ENCODE data around the gene DDX51. TPM values are rescaled to one million over a fixed set of nuclear protein-coding genes. Genes with fewer than 3 reads are reported as not detected.

DDX51 gene
- total and polyA plus RNA-seq, 2 experiments from 2014 or later: 12.4 to 18.3 TPM

GRCh38 chr12:132140501-132140900 is 3.6 kb downstream of the DDX51 start (continued):
- no peak for TF ChIP-seq REST (IDR thresholded peaks at IDR 0.05; ENCODE audit: unreplicated experiment)
- no peak for TF ChIP-seq ZNF114 (CRISPR knock-in tag; IDR thresholded peaks at IDR 0.05)
- no peak for TF ChIP-seq EZH2 (IDR thresholded peaks at IDR 0.05; ENCODE audit: low read depth, unreplicated experiment)
- no peak for TF ChIP-seq POLR2AphosphoS5 (IDR thresholded peaks at IDR 0.05; ENCODE audit: low read depth)

- H3F3A ChIP-seq (replicated peaks; ENCODE audit: low read depth): 0 out of 2 replicates have a peak, but pooled peaks cover 3% of the 10 kb centered on the region
- Mint-ChIP-seq H3K36me3 (ENCODE audit: low read depth) (peaks cover 52% of the 10 kb centered on the region), H3K27me3 (ENCODE audit: insufficient read depth, low read depth, poor library complexity) (peaks cover 33% of the 10 kb centered on the region), H3K27ac (no peak overlapping the region), H3K4me3 (no peak overlapping the region), H3K9me3 (peaks cover 9% of the 10 kb centered on the region), H3K4me1 (peaks cover 5% of the 10 kb centered on the region)
- 0 out of 2 replicates have a peak, but pooled peaks cover 1% of the 10 kb centered on the region for H3K4me1 ChIP-seq (ENCODE audit: insufficient read depth)
- H3K79me2 ChIP-seq (replicated peaks; ENCODE audit: insufficient read depth): peaks cover 18% of the 10 kb centered on the region
- H3K27ac ChIP-seq (ENCODE audit: low read depth): no peak overlapping the region
- no peak for ATAC-seq
- H3K4me2 ChIP-seq: no peak overlapping the region
- H3K4me3 ChIP-seq: no peak overlapping the region
- no peak for DNase-seq (ENCODE audit: low spot score)
- no peaks in the 10 kb centered on the region for H3K27me3 ChIP-seq (ENCODE audit: insufficient read depth)
- no peak overlapping the region for H2AFZ ChIP-seq
- no peaks in the 10 kb centered on the region for H3K36me3 ChIP-seq (ENCODE audit: insufficient read depth)
- H3K9me2 ChIP-seq (ENCODE audit: insufficient read depth): no peaks in the 10 kb centered on the region
- H4K20me1 ChIP-seq (replicated peaks; ENCODE audit: insufficient read depth): no peaks in the 10 kb centered on the region; the same call in none of the 2 replicates
- TF ChIP-seq EZH2phosphoT487 (IDR thresholded peaks at IDR 0.05; ENCODE audit: unreplicated experiment): no peak
- no peak for TF ChIP-seq ZNF114 (CRISPR knock-in tag; IDR thresholded peaks at IDR 0.05)
- TF ChIP-seq JUNB (IDR thresholded peaks at IDR 0.05; ENCODE audit: unreplicated experiment): no peak
- no peak for TF ChIP-seq REST (IDR thresholded peaks at IDR 0.05; ENCODE audit: unreplicated experiment)
- TF ChIP-seq NANOG (IDR thresholded peaks at IDR 0.05; ENCODE audit: borderline replicate concordance): no peak
- no peak for TF ChIP-seq CTCF (conservative IDR thresholded peaks at IDR 0.05; ENCODE audit: low read depth in 2 of 2)
- TF ChIP-seq STAT1 (IDR thresholded peaks at IDR 0.05; ENCODE audit: unreplicated experiment): no peak
- no peak for TF ChIP-seq ZNF331 (CRISPR knock-in tag; IDR thresholded peaks at IDR 0.05; ENCODE audit: low read depth)
Measured at GRCh38 chr12:132139912-132140311, 4.2 kb downstream of the DDX51 start.

All from GM23338 (cell line).